PC-3 (cell line): Measurements from ENCODE around the gene TSPAN13.

Source experiments
- EZH2phosphoT487 ChIP-seq: fragments of 300-600 bp; sonication (generic); IDR thresholded peaks from 2 replicates; pipeline ENCODE4 v1.6.1; 2018; ENCODE audit warnings: mild to moderate bottlenecking, antibody characterized with exemption, low read length, borderline replicate concordance
- TF ChIP-seq, protein P1 (sequence below): fragments of 300-600 bp; sonication (generic); conservative IDR thresholded peaks from 2 replicates; pipeline ENCODE4 v1.5.1; 2017; ENCODE audit warnings: antibody characterized with exemption, low read depth, mild to moderate bottlenecking, low read length

DNA sequence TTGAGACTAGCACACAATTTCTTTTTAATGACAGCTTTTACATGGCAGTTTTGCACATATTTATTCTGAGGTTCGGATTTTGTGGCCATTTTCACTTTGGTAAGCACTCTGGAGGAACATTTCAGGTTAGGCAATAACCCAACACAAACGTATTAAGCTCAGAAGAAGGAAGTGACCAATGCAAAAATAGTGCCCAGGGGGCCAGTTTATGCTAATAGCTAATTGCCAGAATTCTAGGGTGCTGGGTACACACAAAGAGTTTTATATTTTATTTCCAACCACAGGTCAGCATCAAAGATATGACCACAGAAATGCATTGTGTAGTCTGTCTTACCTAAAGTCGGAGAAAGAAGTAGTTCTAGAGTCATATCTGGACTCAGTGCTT is 59.7 kb downstream of the TSPAN13 start:
- TF ChIP-seq, protein P1, sequence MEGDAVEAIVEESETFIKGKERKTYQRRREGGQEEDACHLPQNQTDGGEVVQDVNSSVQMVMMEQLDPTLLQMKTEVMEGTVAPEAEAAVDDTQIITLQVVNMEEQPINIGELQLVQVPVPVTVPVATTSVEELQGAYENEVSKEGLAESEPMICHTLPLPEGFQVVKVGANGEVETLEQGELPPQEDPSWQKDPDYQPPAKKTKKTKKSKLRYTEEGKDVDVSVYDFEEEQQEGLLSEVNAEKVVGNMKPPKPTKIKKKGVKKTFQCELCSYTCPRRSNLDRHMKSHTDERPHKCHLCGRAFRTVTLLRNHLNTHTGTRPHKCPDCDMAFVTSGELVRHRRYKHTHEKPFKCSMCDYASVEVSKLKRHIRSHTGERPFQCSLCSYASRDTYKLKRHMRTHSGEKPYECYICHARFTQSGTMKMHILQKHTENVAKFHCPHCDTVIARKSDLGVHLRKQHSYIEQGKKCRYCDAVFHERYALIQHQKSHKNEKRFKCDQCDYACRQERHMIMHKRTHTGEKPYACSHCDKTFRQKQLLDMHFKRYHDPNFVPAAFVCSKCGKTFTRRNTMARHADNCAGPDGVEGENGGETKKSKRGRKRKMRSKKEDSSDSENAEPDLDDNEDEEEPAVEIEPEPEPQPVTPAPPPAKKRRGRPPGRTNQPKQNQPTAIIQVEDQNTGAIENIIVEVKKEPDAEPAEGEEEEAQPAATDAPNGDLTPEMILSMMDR = no peak
- TF ChIP-seq EZH2phosphoT487 = no peak
